HG02798 (cell line): Measurements from ENCODE around the gene EMX1.

Experiments
- ATAC-seq: cut with Tn5 transposase; IDR thresholded peaks from one replicate; pipeline ENCODE4 v1.9.1; 2021; ENCODE audit warnings: mild to moderate bottlenecking; ENCODE audit not compliant: unreplicated experiment, poor library complexity

The EMX1 gene

DNA sequence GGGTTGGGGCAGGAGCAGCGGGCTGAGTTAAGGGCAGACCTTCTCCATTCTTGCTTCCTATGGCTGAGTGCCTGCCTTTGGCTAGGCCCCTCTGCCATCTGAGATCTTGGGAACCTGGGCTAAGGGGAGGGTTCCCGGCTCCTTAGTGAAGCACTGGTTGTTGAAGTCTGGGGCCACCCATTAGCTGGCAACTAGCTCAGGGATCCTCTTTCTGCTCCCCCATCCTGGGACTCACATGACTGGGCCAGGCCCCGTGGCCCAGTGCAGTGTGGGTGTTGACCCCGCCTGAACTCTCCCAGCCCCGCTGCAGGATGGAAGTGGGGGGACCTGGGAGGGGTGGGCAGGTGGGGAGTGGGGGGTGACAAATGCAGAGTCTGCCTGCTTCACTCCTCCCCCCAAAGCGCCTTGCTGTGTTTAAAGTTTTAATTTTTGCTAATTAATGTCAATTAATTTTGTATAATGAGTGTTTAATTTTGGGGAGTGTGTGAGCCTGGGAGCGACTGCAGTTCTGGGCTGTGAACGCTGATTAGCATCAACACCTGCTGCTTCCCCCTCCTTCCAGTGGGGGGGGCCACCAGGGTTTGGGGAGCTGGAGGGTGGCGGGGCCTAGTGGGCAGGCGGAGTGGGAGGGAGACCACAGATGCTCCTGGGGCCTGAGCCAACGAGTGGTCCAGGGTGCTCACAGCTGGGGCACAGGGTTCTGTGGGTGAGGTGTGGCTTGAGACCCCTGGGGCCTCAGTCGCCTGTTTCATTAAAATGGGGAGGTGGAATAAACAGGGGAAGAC lies 55.2 kb downstream of the EMX1 start:
- ATAC-seq: no peak

DNA sequence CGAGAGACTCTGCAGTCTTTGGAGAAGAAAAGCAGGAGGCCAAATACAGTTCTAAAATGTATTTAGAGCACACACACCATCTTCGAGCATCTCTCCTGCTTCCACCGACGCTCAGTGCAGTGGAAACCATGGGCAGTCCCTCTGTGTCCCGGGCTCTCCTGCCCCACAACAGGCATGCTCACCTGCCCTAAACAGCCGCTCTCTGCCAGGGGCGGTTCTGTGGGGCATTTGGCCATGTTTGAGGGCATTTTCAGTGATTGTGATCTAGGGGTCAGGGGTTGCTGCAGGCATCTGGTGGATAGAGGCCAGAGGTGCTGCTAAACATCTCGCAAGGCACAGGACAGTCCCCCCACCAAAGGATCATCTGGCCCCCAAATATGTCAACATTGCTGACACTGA lies 55.8 kb downstream of the EMX1 start:
- ATAC-seq: no peak

DNA sequence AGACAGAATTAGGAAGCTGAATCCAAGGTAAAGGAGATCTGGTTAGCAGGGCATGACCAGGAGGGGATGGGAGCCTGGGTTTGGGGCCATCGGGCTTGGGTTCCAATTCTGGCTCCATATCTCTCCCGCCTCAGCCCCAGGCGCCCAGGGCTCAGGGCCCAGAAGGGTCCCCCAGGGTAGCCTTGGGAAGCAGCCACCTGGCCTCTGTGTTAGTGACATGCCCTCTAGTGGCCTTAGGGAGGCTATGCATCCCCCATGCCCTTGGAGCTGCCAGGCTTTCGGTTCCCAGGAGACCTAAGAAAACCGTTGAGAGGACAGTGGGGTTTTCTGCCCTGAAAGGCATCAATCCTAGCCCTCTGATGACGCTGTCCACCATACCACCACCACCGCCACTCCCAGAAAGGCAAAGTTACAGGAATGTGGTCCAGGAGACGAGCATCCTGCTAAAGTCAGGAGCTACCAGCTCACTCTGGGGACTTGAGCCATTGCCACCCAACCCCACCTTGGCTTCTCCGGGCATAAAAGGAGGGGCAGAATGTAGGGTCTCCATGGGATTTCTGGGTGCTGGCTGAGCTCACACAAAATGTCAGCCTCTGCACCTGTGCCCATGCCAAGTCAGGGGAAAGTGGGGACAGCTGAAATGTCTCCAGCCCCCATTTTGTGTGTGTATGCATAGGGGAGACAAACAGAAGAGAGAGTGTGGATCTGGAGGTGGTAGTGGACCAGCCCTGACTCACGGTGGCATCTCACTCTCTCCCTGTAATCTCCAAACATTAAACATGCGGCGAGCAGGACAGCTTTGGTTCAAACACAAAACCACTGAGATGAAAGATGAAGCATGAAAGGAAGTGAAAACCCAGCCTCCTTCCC lies 56.5 kb downstream of the EMX1 start:
- peak; percentile 88 for ATAC-seq

DNA sequence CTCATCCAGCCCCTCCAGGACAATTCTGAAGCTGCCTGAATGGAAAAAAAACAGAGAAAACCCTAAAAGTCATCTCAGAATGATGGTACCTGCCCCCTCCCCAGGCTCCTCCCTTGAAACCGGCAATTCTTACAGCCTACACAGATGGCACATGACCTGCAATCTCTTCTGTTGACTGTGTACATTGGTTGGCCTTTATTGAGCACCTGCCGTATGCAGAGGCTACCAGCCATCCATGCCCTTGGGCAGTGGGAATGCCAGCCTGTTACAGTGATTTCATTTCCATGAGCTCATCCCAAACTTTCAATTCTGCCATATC lies 57.1 kb downstream of the EMX1 start:
- ATAC-seq: no peak

DNA sequence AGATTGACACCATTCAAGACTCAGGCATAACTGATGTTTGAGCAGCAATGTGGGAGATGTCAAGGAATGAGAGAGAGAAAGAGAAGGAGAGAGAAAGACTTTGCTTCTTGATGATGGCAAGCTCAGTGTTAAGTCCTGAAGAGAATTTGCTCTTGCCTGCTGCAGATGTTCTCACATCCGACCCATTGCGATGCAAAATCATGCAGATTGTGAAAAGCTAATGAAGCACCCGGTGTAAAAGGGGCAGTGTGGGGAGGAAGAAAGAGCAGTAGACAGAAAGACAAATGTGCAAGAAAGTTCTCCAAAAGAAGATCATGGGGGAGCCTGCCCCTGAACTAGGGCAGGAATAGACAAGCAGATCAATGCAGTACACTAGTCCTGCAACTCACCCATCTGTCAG lies 57.7 kb downstream of the EMX1 start:
- no peak for ATAC-seq

DNA sequence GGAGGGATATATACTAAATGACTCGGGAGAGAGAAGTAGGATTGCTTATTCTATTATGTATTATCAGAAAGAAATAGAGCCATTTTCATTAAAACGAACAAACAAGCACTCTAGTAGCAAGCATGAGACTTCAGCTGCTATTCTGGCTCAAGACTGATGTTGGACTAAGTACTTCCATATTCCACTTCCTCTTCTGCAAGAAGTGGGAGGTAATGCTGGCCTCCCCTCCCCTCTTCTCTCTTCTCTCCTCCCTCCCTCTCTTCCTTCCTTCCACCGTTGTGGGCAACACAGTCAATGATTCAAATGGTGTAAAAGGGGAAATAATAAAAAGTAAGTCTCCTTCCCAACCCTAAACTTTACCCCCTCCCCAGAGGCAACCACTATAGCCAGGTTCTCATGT lies 62.6 kb downstream of the EMX1 start:
- peak; percentile 43 for ATAC-seq

DNA sequence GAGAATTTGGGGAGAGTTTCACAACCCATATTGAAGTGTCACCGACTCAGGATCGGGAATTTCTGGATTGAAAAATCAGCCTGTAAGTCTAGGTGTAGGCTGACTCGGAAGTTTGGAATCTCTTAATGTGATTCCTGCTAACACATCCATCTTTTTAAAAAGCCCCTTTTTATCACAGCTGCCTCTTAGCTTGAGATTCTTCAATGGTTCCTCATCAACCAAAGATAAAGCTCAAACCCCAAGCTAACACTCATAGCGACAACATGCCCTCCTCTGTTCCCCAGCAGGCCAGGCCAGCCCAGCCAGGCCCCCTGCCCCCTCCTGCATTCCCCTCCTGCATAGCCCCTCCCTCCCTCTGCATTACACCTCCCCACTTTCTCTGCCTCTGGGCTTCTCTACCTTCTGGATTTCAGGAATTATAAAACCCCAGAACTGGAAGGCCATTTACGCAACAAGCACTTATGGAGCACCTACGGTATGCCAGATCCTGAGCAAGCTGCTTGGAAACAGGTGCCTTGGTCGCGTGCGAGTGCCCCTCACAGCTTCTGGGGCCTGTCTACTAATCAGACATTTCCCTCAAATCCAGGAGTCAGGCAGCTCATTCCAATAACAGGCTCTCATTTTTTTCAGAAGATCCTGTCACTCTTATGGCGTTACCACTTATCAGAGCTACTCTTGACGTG lies 63.4 kb downstream of the EMX1 start:
- no peak for ATAC-seq

DNA sequence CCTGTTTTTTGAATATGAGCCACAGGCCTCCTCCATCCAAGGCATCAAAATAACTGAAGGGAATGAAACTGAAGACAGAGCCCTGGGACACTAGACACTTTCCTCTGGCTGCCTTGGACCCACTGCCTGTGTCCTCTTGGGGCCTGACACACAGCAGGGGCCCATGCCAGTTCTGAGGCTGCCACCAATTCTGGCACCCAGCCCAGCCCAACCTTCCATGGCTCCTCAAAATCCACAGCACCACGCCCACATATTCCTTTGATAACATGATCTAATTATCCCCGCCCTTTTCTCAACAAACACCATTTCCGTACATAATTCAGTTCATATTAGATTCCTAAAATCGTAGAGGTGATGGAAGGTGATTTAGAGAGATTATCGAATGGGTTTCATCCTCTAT lies 64.2 kb downstream of the EMX1 start:
- ATAC-seq: no peak

DNA sequence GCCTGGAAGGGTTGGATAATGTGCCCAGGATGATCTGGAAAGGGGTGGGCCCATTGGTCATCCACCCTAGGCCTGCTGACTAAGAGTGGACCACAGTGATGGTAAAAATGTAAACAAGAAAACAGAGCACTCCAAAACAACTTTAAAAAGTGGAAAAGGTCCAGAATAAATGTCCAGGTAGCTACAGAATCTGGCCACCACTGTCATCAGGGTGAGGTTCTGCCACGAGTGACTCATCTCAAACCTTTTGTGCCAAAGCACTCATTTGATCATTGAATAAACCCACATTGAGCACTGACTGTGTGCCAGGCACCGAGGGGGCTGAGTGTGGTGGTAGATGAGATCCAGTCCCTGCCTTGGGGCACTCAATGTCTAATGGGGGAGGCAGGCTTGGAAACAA lies 64.9 kb downstream of the EMX1 start:
- no peak for ATAC-seq

DNA sequence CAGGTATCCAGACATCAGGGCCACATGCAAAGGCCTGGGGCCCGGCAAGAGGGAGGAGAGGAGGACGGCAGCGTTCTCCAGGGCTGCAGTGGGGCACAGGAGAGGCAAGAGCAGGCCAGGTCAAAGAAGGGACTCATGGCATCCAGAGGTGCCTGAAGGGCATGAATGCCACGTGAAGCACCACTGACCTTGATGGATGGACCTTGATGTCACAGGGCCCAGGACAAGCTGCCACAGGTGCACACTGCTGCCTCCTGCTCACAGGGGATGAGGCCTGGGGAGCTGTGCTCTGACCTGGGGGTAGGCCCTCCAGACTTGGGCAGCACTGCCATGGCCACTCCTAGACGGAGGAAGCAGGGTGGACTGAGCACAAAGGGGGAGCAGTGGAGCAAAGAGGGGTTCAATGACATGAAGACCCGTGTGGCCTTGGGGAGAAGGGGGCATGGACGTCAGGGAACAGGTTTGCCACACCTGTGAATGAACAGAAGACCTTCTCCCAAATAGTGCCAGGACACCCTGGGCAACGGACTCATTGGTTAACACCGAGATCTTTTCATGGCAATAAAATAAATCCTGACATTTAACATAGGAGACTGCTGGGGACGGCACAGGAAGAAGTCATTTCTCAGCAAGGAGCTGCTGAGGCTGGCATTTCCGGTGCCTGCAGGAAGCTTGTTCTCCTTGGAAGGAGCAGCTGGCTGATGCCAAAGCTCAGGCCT lies 65.6 kb downstream of the EMX1 start:
- ATAC-seq: no peak

DNA sequence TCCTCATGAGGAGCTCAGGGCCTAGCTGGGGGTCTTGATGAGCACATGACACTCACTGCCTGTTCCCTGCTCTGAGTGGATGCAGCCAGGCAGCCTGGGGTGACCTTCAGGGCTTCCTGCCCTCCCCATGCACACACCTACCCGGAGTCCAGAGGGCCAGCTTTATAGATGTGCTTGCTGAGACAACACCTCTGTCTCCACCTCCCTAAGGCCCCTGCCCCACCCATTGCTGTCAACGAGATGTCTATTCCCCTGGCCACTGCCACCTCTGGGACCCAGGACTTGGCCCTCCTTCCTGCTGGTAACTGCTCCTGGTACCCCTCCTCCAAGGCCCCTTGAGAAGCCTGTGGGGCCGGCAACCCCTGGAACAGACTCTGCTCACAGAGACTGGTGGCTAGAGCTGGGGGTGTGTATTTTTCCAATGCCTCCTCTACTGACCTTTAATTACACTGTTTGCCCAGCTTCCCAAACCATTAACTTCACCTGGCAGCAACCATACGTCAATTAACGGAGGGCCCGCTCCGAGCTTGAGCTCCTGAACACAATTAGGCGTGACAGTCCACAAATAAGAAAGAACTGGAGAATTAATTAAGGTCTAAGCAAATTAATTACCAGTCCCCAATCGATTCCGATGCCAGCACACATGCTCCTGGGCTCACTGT lies 66.3 kb downstream of the EMX1 start:
- ATAC-seq: no peak

DNA sequence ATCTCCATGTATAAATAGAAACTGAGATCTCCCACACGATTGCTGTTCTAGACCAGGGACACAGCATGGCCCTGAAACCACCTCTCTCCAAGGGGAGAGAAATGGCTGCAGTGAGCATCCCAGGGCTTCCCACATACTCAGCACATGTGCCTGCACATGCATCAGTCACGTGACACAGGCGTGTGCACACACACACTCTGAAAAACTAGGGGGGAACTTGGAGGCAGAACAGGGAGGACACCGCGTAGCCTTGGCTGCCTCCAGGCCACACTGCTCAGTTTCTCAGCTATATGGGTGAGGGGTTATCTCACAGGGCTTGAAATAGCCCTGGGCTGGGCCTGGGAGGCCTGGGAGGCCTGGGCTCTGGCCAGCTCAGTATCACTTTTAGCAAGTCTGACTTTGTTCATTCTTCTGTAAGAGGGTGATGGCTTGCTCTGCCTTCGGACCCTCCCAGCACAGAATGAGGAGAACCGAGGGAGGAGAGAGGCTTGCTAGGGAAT lies 66.9 kb downstream of the EMX1 start:
- no peak for ATAC-seq
